Measurements from ENCODE around the gene MOB3C. TPM values are rescaled to one million over a fixed set of nuclear protein-coding genes. Genes with fewer than 3 reads are reported as not detected.
A peak's percentile ranks its signal among the peaks of the same experiment; 100 is the strongest.
"Not testable (repeated sequence)": the region's sequence is repeated elsewhere in the genome, so short reads cannot be mapped to it uniquely, and the experiment has no call there.

Gene MOB3C
- total RNA-seq (10 to 100 TPM; 13.3 to 20.4 TPM), total RNA-seq (26.2 to 51.2 reads per million in 2 donors)

DNA sequence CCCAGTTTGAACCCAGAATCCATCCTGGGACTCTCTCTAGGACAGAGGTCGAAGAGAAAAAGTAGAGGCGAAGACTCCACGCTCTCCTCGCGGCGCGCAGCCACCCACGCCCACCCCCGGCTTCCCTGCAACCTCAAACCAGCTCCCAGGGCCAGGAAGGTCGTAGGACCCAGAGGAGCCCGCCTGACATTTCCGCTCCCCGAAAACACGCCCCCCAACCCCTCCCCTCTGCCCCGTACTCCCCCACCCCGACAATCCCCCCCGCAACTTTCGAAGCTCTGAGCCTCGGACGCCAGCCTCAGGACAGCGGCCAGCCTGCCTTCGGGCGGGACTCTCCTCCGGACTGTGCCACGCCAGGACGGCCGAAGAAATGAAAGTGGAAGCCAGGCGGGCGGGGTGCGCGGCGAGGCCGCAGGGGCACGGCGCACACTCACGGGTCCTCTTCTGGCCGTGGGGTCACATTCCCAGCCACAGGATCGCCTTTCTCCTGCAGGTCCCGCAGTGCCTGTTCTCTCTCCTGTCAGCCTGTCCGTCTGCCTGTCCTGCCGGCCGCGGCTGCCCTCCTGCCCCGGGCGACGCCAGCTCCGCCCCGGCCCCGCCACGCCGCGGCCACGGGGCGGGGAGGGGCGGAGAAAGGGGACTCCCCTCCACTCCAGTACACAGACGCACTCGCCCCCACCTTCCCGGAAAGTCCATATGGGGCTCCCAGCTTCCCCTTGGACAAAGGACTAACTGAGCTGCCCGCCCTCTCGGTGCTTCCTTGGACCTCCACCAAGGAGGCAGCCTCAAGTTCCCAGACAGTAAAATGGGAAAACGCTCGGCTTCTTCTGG lies at the start of gene MOB3C:
TSS of gene MOB3C (minus strand) at position 535 of the 831 bp plus-strand sequence. CDS start 3,490 bp downstream, outside the sequence.
- H3K9me3 ChIP-seq (ENCODE audit: control insufficient read depth, low read length, poor library complexity, severe bottlenecking) = no peaks in the 10 kb centered on the region
- no peaks in the 10 kb centered on the region for H3K27me3 Mint-ChIP-seq
- H3K4me1 Mint-ChIP-seq = peaks cover 43% of the 10 kb centered on the region
- peak; percentile 83 for ATAC-seq
- H3K4me3 Mint-ChIP-seq = peak within 1 kb of the TSS; percentile 95
- H3K27ac Mint-ChIP-seq = peak within 1 kb of the TSS; percentile 92
- peak; percentile 32 to 54 (median 53) for DNase-seq
- H3K36me3 Mint-ChIP-seq (ENCODE audit: low read depth) = no peaks in the 10 kb centered on the region

DNA sequence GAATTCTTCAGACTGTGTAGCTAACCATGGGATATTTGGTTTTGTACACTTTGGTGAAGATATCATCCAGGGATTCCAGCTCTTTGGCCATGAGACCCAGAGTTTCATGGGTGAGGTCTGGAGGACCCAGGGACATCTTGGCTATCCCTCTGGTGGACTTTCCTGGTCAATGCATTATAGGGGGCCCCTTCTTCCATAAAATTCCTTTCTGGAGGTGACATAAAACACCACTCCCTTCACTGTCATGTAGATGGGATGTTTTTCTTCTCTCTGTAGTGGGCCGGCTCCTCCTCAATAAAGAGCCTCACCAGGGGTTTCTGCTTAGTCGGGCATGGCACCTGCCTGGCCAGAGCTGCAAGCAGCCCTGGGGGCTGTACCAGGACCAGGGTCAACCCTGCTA lies 49.4 kb upstream of the MOB3C start:
- Mint-ChIP-seq H3K36me3 (ENCODE audit: low read depth) (peaks cover 2% of the 10 kb centered on the region), H3K27me3 (no peaks in the 10 kb centered on the region), H3K27ac (peak overlapping the region; percentile 80), H3K4me1 (peaks cover 15% of the 10 kb centered on the region), H3K4me3 (peak overlapping the region; percentile 89)
- H3K9me3 ChIP-seq (ENCODE audit: control insufficient read depth, low read length, poor library complexity, severe bottlenecking) = no peaks in the 10 kb centered on the region
- DNase-seq (no peak), ATAC-seq (no peak)

DNA sequence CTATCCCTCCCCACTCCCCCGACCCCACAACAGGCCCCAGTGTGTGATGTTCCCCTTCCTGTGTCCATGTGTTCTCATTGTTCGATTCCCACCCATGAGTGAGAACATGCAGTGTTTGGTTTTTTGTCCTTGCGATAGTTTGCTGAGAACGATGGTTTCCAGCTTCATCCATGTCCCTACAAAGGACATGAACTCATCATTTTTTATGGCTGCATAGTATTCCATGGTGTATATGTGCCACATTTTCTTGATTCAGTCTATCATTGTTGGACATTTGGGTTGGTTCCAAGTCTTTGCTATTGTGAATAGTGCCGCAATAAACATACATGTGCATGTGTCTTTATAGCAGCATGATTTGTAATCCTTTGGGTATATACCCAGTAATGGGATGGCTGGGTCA lies 46.3 kb upstream of the MOB3C start:
- ATAC-seq; H3K4me3 Mint-ChIP-seq; H3K36me3 Mint-ChIP-seq (ENCODE audit: low read depth); H3K9me3 ChIP-seq (ENCODE audit: control insufficient read depth, low read length, poor library complexity, severe bottlenecking); H3K27ac Mint-ChIP-seq; H3K27me3 Mint-ChIP-seq; DNase-seq: not testable (repeated sequence)
- H3K4me1 Mint-ChIP-seq = peaks cover 15% of the 10 kb centered on the region

DNA sequence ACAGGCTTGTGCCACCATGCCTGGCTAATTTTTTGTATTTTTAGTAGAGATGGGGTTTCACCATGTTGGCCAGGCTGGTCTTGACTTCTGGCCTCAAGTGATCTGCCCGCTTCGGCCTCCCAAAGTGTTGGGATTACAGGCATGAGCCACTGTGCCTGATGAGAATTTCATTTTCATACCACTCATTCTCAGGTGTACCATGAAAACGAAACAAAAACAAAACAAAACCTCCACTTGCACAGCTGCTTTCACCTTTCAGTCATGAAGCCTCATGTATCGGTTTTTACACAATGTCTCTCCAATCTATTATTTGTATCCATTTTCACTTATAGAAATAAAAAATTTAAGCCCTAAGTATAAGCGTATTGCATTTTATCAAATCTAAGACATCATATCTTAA lies 43.5 kb upstream of the MOB3C start:
- not testable (repeated sequence) for DNase-seq; H3K9me3 ChIP-seq (ENCODE audit: control insufficient read depth, low read length, poor library complexity, severe bottlenecking); H3K4me3 Mint-ChIP-seq; H3K36me3 Mint-ChIP-seq (ENCODE audit: low read depth); H3K27me3 Mint-ChIP-seq; H3K4me1 Mint-ChIP-seq; ATAC-seq
- H3K27ac Mint-ChIP-seq = peak overlapping the region; percentile 67

DNA sequence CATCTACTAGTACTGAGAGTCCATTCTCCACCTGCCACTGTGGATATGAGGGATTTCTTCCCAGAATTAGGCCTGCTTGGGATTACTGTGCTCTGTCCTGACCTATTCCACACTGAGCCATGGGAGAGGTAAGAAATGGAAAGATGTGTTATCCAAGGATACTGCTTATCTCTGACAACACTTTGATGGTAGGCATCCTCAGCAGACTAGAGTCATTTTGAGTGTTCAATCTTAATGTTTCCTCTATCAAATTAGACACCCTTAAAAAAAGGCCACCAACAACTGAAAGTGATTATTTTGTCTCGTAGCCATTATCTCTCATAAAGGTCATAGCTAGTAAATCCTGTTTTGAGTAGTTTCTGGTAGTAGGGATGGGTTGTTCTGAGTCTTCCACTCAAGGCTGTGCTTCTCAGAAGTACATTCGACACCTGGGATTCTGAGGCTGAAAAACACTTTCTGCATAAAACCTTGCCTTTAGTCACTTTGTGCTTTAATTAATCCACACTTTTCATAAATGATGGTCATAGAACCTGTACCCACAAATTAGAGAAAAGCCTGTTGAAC lies 42.8 kb upstream of the MOB3C start:
- no peaks in the 10 kb centered on the region for H3K9me3 ChIP-seq (ENCODE audit: control insufficient read depth, low read length, poor library complexity, severe bottlenecking)
- Mint-ChIP-seq H3K4me1 (no peaks in the 10 kb centered on the region), H3K27ac (peak overlapping the region; percentile 67), H3K4me3 (no peak overlapping the region), H3K27me3 (no peaks in the 10 kb centered on the region), H3K36me3 (ENCODE audit: low read depth) (peaks cover 10% of the 10 kb centered on the region)
- DNase-seq (no peak), ATAC-seq (no peak)

DNA sequence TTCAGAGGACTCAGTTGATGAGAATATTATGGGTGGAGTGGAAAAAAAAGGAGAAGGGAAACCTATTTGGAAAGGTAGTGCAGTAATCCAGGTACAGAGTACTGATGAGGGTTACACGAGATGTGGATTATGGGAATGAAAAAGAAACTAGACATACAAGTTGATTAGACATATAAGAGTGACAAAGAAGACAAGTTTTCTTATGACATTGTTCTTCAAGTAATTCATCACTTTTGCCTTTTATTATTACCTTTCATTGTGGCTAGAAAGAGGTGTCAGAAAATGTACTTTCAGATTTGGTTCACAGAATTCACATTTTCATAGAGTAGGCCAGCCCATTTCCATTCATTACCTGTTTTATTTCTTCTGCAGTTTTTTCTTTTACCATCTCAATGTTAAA lies 41.2 kb upstream of the MOB3C start:
- Mint-ChIP-seq H3K36me3 (ENCODE audit: low read depth) (peaks cover 10% of the 10 kb centered on the region), H3K27ac (no peak overlapping the region), H3K4me1 (peaks cover 2% of the 10 kb centered on the region), H3K4me3 (no peak overlapping the region), H3K27me3 (no peaks in the 10 kb centered on the region)
- ATAC-seq = no peak
- no peak for DNase-seq
- H3K9me3 ChIP-seq (ENCODE audit: control insufficient read depth, low read length, poor library complexity, severe bottlenecking) = no peaks in the 10 kb centered on the region

DNA sequence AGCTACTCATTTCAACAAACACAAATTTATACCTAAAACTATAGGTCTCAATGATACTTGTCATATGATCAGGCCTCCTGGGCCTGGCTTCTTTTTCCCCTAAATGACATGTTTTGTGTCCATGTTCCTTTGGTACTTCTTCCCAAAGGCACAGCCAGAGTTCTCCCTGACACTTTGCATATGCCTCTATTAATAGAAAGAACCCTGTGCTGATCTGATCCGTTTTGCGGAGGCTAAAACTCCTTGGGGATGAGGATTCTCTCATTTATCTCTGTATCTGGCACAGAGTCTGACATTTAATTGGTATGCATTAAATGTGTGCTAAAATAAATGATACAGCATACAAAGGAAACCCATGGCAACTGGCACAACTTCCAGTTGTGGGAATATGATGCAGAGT lies 40.0 kb upstream of the MOB3C start:
- H3K4me3 Mint-ChIP-seq = no peak overlapping the region
- peaks cover 2% of the 10 kb centered on the region for H3K4me1 Mint-ChIP-seq
- ATAC-seq (no peak), DNase-seq (no peak)
- H3K36me3 Mint-ChIP-seq (ENCODE audit: low read depth) = peaks cover 16% of the 10 kb centered on the region
- H3K27ac Mint-ChIP-seq = no peak overlapping the region
- H3K27me3 Mint-ChIP-seq = no peaks in the 10 kb centered on the region
- H3K9me3 ChIP-seq (ENCODE audit: control insufficient read depth, low read length, poor library complexity, severe bottlenecking) = no peaks in the 10 kb centered on the region

DNA sequence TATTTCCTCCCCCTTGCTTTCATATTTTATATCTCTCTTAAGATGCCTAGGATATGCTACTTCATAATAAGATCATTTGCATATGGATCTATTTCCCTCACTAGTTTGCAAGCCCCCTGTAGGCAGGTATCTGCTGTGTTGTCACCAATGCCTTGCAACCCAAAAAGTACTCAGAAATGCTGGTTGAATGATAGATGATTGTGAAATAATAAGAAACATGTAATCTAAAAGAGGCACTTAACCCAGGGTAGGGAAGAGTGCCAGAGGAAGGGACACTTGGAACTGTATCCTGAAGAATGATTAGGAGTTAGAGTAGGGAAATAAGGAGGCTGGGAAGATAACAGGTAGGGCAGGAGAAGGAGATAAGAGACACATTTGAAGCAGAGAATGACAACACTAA lies 39.2 kb upstream of the MOB3C start:
- H3K27me3 Mint-ChIP-seq = no peaks in the 10 kb centered on the region
- no peak overlapping the region for H3K4me3 Mint-ChIP-seq
- peaks cover 16% of the 10 kb centered on the region for H3K36me3 Mint-ChIP-seq (ENCODE audit: low read depth)
- ATAC-seq (no peak), DNase-seq (no peak)
- H3K9me3 ChIP-seq (ENCODE audit: control insufficient read depth, low read length, poor library complexity, severe bottlenecking) = no peaks in the 10 kb centered on the region
- H3K4me1 Mint-ChIP-seq = peaks cover 2% of the 10 kb centered on the region
- no peak overlapping the region for H3K27ac Mint-ChIP-seq

DNA sequence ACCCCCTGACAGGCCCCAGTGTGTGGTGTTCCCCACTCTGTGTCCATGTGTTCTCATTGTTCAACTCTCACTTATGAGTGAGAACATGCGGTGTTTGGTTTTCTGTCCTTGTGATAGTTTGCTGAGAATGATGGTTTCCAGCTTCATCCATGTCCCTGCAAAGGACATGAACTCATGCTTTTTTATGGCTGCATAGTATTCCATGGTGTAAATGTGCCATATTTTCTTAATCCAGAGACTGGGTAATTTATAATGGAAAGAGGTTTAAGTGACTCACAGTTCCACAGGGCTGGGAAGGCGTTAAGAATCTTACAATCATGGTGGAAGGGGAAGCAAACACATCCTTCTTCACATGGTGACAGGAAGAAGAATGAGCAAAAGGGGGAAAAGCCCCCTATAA lies 38.1 kb upstream of the MOB3C start:
- not testable (repeated sequence) for ATAC-seq; H3K27ac Mint-ChIP-seq; DNase-seq; H3K4me3 Mint-ChIP-seq; H3K4me1 Mint-ChIP-seq; H3K9me3 ChIP-seq (ENCODE audit: control insufficient read depth, low read length, poor library complexity, severe bottlenecking); H3K27me3 Mint-ChIP-seq
- H3K36me3 Mint-ChIP-seq (ENCODE audit: low read depth) = peaks cover 16% of the 10 kb centered on the region

DNA sequence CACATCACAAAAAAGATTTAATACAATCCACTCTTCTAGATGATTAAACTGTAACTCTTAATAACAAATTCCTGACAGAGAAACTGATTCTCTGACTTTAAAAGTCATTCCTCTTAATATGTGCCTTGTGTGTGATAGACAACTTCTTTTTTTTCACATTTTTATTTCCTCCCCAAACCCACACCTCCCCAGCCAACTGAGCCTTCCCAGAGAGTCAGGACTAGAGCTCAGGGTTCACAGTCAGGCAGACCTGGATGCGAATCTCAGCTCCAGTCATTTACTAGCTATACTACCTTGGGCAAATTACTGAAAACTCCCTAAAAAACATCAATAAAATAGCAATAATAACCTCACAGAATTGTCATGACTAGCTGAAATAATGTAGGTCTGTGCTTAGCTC lies 37.4 kb upstream of the MOB3C start:
- ATAC-seq = no peak
- Mint-ChIP-seq H3K27me3 (no peaks in the 10 kb centered on the region), H3K4me1 (peaks cover 2% of the 10 kb centered on the region), H3K4me3 (no peak overlapping the region), H3K36me3 (ENCODE audit: low read depth) (peaks cover 16% of the 10 kb centered on the region), H3K27ac (no peak overlapping the region)
- DNase-seq = no peak
- no peaks in the 10 kb centered on the region for H3K9me3 ChIP-seq (ENCODE audit: control insufficient read depth, low read length, poor library complexity, severe bottlenecking)

DNA sequence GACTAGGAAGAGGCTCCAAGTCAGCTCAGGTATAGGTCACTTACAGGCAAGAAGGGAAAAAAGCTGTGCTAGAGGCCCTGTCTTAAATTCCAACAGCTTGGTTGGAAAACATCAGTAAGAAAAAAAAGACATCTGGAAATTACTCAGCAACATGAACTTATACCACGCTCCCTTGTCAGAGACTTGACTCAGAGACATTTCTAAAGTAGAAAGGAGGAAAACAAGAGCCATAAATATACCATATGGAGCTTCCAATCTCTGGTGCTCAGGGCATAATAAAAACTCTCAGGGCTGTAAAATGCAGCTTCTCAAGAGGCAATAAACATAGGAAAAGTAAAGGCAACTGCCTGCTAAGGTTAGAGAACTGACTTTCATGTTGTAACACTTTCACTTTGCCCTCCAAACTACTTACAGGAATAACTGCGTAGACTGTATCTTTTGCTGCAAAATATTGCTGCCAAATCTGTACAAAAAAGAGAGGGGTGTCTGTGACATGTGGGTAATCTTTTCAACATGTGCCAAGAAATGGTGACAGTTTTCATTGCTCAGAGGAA lies 36.9 kb upstream of the MOB3C start:
- peaks cover 16% of the 10 kb centered on the region for H3K36me3 Mint-ChIP-seq (ENCODE audit: low read depth)
- ATAC-seq (no peak), DNase-seq (no peak)
- H3K9me3 ChIP-seq (ENCODE audit: control insufficient read depth, low read length, poor library complexity, severe bottlenecking) = no peaks in the 10 kb centered on the region
- no peak overlapping the region for H3K4me3 Mint-ChIP-seq
- H3K27me3 Mint-ChIP-seq = no peaks in the 10 kb centered on the region
- H3K27ac Mint-ChIP-seq = no peak overlapping the region
- H3K4me1 Mint-ChIP-seq = peaks cover 2% of the 10 kb centered on the region

DNA sequence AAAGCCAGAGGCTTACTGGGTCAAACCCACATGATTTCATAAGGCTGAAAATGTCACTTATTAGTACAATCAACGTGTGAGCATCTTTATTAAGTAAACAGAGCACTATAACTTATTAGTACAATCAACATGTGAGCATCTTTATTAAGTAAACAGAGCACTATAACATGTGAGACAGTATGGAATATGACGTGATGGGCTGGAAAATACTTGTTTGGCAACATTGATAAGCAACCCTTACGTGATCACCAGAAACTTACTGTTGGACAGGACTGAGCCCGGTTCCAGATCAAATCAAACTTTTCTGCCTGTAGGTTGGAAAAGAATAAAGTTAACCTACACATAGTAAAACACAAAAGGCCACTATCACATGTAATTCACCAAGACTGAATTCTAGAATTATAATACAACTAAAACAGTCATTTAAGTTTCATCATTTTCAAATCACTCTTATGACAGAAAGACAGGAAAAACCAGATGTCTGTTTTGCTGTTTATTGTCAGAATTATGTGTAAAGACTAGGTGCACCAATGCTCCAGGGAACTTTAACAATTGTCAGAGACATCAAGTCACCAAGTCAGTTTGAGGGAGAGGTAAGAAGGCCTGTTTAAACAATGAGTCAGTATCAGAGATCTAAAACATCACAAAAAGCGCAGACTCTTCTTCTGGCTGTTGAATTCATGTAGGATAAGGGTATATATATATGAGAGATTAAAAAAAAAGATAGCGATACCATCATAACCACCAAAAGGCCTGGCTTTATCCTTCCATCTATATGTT lies 35.9 kb upstream of the MOB3C start:
- Mint-ChIP-seq H3K36me3 (ENCODE audit: low read depth) (peaks cover 13% of the 10 kb centered on the region), H3K27ac (no peak overlapping the region), H3K27me3 (no peaks in the 10 kb centered on the region), H3K4me3 (no peak overlapping the region), H3K4me1 (peaks cover 2% of the 10 kb centered on the region)
- no peak for DNase-seq
- no peak for ATAC-seq
- no peaks in the 10 kb centered on the region for H3K9me3 ChIP-seq (ENCODE audit: control insufficient read depth, low read length, poor library complexity, severe bottlenecking)

DNA sequence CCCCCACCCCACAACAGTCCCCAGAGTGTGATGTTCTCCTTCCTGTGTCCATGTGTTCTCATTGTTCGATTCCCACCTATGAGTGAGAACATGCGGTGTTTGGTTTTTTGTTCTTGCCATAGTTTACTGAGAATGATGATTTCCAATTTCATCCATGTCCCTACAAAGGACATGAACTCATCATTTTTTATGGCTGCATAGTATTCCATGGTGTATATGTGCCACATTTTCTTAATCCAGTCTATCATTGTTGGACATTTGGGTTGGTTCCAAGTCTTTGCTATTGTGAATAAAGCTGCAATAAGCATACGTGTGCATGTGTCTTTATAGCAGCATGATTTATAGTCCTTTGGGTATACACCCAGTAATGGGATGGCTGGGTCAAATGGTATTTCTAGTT lies 34.5 kb upstream of the MOB3C start:
- ATAC-seq; H3K27me3 Mint-ChIP-seq; DNase-seq; H3K9me3 ChIP-seq (ENCODE audit: control insufficient read depth, low read length, poor library complexity, severe bottlenecking); H3K27ac Mint-ChIP-seq; H3K4me1 Mint-ChIP-seq; H3K4me3 Mint-ChIP-seq: not testable (repeated sequence)
- H3K36me3 Mint-ChIP-seq (ENCODE audit: low read depth) = peaks cover 13% of the 10 kb centered on the region
